ENCODE data around the gene ZBTB43. TPM values are rescaled to one million over a fixed set of nuclear protein-coding genes. Genes with fewer than 3 reads are reported as not detected.

The ZBTB43 gene
- total RNA-seq, 1 donor from 2014 or later, result 16.7 TPM

DNA sequence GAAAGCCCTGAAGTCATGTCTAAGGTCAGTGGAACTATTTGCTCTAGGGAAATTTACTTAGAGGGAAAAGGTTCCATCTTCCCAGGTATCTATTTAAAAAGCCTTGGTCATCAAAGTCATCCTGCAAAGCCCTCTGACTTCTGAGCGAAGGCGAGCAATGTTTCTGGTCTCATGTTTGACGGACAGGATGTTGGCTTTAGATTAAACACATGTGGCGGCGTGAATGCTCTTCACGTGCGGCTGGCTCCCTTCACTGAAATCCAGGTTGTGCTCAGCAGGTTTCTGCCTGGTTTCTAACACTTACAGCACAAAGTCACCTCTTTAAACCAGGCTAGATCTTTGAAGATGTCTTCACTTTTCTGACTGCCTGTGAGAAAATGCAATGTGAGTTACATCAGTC, 49.9 kb downstream of the ZBTB43 start:
- no peak overlapping the region for H3K4me3 Mint-ChIP-seq
- H3K27ac Mint-ChIP-seq, result no peak overlapping the region
- TF ChIP-seq, protein P1, sequence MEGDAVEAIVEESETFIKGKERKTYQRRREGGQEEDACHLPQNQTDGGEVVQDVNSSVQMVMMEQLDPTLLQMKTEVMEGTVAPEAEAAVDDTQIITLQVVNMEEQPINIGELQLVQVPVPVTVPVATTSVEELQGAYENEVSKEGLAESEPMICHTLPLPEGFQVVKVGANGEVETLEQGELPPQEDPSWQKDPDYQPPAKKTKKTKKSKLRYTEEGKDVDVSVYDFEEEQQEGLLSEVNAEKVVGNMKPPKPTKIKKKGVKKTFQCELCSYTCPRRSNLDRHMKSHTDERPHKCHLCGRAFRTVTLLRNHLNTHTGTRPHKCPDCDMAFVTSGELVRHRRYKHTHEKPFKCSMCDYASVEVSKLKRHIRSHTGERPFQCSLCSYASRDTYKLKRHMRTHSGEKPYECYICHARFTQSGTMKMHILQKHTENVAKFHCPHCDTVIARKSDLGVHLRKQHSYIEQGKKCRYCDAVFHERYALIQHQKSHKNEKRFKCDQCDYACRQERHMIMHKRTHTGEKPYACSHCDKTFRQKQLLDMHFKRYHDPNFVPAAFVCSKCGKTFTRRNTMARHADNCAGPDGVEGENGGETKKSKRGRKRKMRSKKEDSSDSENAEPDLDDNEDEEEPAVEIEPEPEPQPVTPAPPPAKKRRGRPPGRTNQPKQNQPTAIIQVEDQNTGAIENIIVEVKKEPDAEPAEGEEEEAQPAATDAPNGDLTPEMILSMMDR (conservative IDR thresholded peaks at IDR 0.05), result no peak
- peaks cover 47% of the 10 kb centered on the region for H3K27me3 Mint-ChIP-seq
- H3K9me3 Mint-ChIP-seq, result no peaks in the 10 kb centered on the region
- no peaks in the 10 kb centered on the region for H3K36me3 Mint-ChIP-seq
- no peaks in the 10 kb centered on the region for H3K4me1 Mint-ChIP-seq (ENCODE audit: unreplicated experiment)
- no peak for DNase-seq (ENCODE audit: extremely low spot score, unreplicated experiment)

DNA sequence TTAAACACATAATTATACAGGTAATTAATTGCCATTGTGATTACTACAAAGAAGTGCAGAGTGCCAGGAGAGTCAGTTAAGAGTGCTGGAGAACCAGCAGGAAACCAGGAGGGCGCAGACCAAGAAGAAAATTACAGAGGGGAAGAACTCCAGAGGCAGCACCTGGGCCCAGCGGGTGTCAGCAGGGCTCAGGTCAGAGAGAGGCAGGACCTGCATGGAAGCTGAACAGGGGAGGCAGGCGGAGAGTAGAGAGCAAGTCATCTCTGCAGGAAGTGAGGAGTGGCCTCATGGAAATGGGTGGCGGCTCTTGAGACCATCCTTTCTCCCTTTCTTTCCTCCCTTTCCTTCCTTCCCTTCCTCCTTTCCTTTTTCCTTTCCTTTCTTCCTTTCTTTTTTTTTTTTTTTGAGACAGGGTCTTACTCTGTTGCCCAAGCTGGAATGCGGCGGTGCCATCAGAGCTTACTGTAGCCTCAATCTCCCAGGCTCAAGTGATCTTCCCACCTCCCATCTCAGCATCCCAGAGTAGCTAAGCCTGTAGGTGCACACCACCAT, 51.6 kb downstream of the ZBTB43 start:
- Mint-ChIP-seq H3K9me3 (no peaks in the 10 kb centered on the region), H3K27ac (no peak overlapping the region), H3K4me1 (ENCODE audit: unreplicated experiment) (peaks cover 2% of the 10 kb centered on the region), H3K27me3 (peaks cover 43% of the 10 kb centered on the region), H3K36me3 (no peaks in the 10 kb centered on the region), H3K4me3 (peak overlapping the region; percentile 42)
- TF ChIP-seq, protein P1 (conservative IDR thresholded peaks at IDR 0.05), result no peak
- DNase-seq (ENCODE audit: extremely low spot score, unreplicated experiment), result no peak

DNA sequence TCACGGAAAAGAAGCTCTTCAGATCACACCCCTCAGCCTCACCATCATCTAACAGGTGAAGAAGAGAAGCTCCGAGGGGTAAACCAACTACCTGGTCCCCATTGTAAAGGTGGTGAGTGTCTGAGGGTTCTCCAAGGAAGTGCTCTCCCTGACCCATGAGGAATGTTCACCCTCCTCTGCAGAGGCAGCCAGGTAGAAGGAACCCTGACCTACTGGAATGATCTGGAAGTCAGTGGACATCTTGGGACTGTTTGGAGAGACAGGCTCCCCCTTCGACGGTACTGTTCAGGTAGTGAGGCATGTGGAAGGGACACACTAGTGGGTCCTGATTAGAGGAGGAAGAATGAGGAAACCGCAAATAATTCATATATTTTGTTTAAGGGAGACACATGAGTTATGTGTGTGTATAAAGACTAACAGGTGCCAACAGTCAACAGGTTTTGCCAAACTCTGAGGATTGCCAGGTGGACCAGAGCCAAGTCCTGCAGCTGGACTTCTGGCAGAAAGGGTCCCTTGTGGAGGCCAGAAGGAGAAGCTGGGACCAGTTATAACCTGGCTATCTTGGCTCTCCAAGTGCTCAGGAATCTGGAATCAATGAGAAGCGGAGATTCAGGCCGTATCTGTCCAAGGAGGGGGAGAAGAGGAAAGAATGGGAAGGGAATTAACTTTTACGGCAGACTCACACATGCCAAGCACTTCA, 52.6 kb downstream of the ZBTB43 start:
- TF ChIP-seq, protein P1 (conservative IDR thresholded peaks at IDR 0.05), result no peak
- Mint-ChIP-seq H3K27me3 (peaks cover 42% of the 10 kb centered on the region), H3K36me3 (no peaks in the 10 kb centered on the region), H3K9me3 (no peaks in the 10 kb centered on the region), H3K27ac (no peak overlapping the region), H3K4me1 (ENCODE audit: unreplicated experiment) (peaks cover 12% of the 10 kb centered on the region), H3K4me3 (peak overlapping the region; percentile 42)
- DNase-seq (ENCODE audit: extremely low spot score, unreplicated experiment), result no peak

DNA sequence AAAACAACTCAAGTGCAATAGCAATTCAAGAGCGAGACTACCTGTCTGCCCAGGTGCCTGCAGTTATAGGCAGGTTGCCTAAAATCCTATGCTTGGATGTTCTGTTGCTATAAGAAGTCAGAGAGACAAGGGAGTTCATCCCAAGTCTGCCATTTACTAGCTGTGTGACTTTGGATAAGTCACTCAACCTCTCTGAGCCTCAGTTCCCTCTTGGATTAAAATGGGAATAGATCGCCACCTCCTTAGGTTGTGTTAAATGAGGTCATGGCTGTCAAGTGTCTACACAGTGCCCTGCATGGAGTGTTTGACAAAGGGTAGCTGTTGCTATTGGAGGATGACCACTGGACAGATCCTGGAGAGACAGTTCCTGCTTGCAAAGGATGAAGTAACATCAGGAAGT, 54.3 kb downstream of the ZBTB43 start:
- Mint-ChIP-seq H3K4me1 (ENCODE audit: unreplicated experiment) (peaks cover 18% of the 10 kb centered on the region), H3K9me3 (no peaks in the 10 kb centered on the region), H3K27me3 (peaks cover 35% of the 10 kb centered on the region), H3K27ac (no peak overlapping the region), H3K4me3 (peak overlapping the region; percentile 85), H3K36me3 (no peaks in the 10 kb centered on the region)
- DNase-seq (ENCODE audit: extremely low spot score, unreplicated experiment), result no peak
- TF ChIP-seq, protein P1 (conservative IDR thresholded peaks at IDR 0.05), result no peak

DNA sequence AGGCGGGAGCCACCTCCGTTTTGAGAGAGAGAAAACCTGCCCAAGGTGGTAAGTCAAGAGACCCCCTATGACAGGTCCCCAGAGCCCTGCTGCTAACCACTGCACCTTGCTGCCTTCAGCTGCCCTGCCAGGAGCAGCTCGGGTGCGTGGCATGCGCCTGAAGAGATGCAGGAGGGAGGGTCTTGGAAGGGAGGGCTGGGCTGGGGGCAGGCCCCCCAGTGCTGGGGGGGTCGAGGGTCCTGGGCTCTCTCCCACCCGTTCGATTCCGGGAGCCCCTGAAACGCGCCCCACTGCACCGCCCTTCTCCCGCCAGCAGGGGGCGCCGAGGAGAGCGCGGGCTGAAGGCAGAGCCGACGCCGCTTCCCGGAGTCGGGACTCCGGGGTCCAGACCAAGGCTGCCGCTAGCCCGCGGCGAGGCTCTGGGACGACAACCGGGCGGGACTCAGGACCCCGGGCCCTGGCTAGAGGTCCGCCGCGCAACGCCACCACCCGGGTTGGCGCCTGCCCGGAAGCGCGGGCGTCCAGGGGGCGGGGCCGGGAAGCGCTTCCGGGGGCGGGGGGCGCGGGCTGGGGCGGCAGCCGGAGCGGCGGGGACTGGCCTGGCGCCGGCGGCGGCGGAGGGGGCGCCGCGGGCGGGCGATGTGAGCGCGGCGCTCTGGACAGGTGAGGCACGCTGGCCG, 55.4 kb downstream of the ZBTB43 start, which contains the start of gene ZBTB34:
Gene ZBTB34 (plus strand): TSS at position 563 of the 680 bp plus-strand sequence. CDS start 18,761 bp downstream, outside the sequence.
- Mint-ChIP-seq H3K27me3 (peaks cover 26% of the 10 kb centered on the region), H3K9me3 (no peaks in the 10 kb centered on the region), H3K4me3 (peak within 1 kb of the TSS; percentile 96), H3K36me3 (peaks cover 4% of the 10 kb centered on the region), H3K4me1 (ENCODE audit: unreplicated experiment) (peaks cover 18% of the 10 kb centered on the region), H3K27ac (peak within 1 kb of the TSS; percentile 94)
- DNase-seq (ENCODE audit: extremely low spot score, unreplicated experiment), result peak; percentile 84
- TF ChIP-seq, protein P1 (conservative IDR thresholded peaks at IDR 0.05), result peak; percentile 100
